Lower lobe of right lung (tissue), 2 donors: ENCODE measurements around the gene RPTOR. TPM values are rescaled to one million over a fixed set of nuclear protein-coding genes. Genes with fewer than 3 reads are reported as not detected.

Experiments used
- ATAC-seq, 2 donors: fragments of 200-7000 bp; cut with Tn5 transposase; one replicate each; pipeline ENCODE4 v1.9.1; 2020 to 2022; ENCODE audit warnings: mild to moderate bottlenecking in 2 of 2, moderate library complexity in 2 of 2
- DNase-seq: peaks from one replicate; pipeline ENCODE4 v3.0.0-alpha.2; 2020
- H3K27ac ChIP-seq: fragments of 200-600 bp; one replicate; pipeline ENCODE4 v1.8.0; 2022
- H3K27me3 ChIP-seq: fragments of 200-600 bp; one replicate; pipeline ENCODE4 v1.8.0; 2022; ENCODE audit warnings: low read depth
- H3K36me3 ChIP-seq: fragments of 200-600 bp; one replicate; pipeline ENCODE4 v1.8.0; 2022; ENCODE audit warnings: mild to moderate bottlenecking
- H3K4me1 ChIP-seq: fragments of 200-600 bp; one replicate; pipeline ENCODE4 v1.8.0; 2022
- H3K4me3 ChIP-seq: fragments of 200-600 bp; one replicate; pipeline ENCODE4 v1.8.0; 2022; ENCODE audit warnings: mild to moderate bottlenecking
- H3K9me3 ChIP-seq: fragments of 200-600 bp; one replicate; pipeline ENCODE4 v1.8.0; 2022
- intact Hi-C: fragments of 100-400 bp; cut with DNase I; formaldehyde crosslinking; loops from one replicate; pipeline ENCODE4 v1.11.0; 2022
- total RNA-seq: library from RNA; stranded (reverse); fragmentation: NEBNext Ultra II Directional; extraction: Animal tissue kit (Norgen Biotek cat#: 25700); gene quantifications from one replicate; pipeline ENCODE4 v1.2.1, GENCODE V29; 2021
- TF ChIP-seq, protein P1 (sequence below): fragments of 200-600 bp; IDR thresholded peaks from one replicate; pipeline ENCODE4 v1.8.0; 2022; ENCODE audit warnings: antibody characterized with exemption, mild to moderate bottlenecking
- donor health status: DM: no; HTN: yes; CAD: no; lungs with severe emphysema.

Gene RPTOR
- total RNA-seq, 1 donor from 2014 or later = 34.0 TPM

DNA sequence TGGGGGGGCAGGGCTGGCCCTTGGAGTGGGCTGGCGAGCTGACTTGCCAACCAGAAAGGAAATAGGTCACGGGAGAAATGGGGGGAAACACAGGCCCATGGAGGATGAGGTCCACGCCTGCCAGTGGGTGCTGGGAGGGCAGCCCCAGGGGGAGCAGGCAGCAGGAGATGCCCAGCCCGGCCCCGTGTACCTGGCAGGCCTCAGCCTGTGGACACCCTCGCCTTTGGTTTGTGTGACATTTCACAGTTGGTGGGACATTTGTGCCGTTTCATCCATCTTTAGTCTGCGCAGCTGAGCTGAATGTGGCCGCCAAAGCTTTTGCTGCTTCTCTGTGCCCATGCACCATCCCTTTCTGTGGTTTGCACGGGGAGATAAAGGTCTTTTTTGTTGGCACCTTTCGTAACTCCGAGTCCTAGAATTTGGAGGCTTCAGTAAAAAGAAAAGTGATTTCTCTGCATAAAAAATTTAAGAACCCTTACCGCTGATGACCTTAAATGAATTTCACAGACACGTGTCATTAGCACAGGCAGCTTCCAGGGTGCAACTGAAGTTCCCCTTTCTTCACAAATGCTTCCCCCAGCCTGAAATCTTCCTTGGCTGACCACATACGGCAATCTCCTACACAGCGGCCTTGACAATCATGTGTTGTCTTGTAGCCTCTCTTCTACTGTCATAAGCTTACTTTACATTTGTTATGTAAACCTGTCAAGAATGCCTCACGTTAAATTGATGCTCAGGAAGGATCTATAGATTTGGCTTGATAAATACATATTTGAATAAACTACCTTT lies 193.6 kb downstream of the RPTOR start:
- TF ChIP-seq, protein P1, sequence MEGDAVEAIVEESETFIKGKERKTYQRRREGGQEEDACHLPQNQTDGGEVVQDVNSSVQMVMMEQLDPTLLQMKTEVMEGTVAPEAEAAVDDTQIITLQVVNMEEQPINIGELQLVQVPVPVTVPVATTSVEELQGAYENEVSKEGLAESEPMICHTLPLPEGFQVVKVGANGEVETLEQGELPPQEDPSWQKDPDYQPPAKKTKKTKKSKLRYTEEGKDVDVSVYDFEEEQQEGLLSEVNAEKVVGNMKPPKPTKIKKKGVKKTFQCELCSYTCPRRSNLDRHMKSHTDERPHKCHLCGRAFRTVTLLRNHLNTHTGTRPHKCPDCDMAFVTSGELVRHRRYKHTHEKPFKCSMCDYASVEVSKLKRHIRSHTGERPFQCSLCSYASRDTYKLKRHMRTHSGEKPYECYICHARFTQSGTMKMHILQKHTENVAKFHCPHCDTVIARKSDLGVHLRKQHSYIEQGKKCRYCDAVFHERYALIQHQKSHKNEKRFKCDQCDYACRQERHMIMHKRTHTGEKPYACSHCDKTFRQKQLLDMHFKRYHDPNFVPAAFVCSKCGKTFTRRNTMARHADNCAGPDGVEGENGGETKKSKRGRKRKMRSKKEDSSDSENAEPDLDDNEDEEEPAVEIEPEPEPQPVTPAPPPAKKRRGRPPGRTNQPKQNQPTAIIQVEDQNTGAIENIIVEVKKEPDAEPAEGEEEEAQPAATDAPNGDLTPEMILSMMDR = no peak
- Histone ChIP-seq H3K36me3 (no peaks in the 10 kb centered on the region), H3K9me3 (no peaks in the 10 kb centered on the region), H3K27me3 (no peaks in the 10 kb centered on the region), H3K27ac (no peak overlapping the region), H3K4me1 (peaks cover 10% of the 10 kb centered on the region), H3K4me3 (no peak overlapping the region)
- intact Hi-C loops = no loop called here
- ATAC-seq = peak; percentile 67 to 74
- no peak for DNase-seq

DNA sequence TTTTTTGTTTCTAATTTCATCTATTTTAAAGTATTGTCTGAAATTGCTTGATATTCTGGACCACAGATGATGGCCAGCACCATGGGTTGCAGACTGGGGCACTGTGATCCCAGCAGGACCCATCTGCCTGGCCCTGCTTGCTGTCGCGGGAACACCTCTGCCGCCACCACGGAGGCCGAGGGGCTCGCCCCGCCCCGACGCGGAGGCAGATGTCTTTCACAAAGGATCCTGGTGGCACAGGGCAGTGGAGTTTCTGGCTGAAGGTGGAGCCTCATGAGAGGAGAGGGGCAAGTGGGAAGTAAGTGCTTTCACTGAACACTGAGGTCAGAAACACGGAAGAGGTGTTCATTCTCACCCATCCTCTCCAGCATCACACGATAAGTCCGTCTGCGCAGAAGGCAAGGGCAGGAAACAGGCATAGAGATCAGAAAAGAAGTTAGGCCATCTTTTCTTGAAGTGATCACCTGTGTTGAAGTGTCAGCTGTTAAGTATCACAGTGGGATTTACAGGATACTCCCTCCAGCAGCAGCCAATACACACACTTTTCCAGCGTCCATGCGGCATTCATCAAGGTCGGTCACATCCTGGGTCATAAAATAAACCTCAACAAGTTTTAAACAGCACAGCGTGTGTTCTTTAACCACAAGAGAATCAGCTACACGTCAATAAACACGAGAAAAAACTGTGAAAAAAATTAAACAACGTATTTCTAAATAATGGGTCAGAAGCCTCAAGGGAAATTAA lies 194.5 kb downstream of the RPTOR start:
- ATAC-seq (no peak), DNase-seq (no peak)
- H3K36me3 ChIP-seq = no peaks in the 10 kb centered on the region
- no peak overlapping the region for H3K4me3 ChIP-seq
- TF ChIP-seq, protein P1 = no peak
- intact Hi-C loops = no loop called here
- no peak overlapping the region for H3K27ac ChIP-seq
- peaks cover 10% of the 10 kb centered on the region for H3K4me1 ChIP-seq
- no peaks in the 10 kb centered on the region for H3K9me3 ChIP-seq
- H3K27me3 ChIP-seq = no peaks in the 10 kb centered on the region

DNA sequence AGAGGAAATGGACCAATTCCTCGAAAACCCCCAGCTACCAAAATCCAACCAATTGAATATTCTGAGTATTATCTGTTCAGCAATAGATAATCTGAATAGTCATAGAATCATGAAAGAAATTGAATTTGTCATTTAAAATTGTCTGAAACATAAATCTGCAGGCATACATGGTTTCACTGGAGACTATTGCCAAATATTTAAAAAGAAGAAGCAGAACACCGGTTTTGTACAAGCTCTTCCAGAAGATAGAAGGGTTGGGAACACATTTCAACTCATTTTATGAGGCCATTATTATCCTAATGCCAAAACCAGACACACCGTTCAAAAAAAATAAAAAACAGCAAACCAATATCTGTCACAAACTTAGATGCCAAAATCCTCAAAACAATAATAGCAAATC lies 195.5 kb downstream of the RPTOR start:
- DNase-seq (no peak), ATAC-seq (no peak)
- Histone ChIP-seq H3K27me3 (no peaks in the 10 kb centered on the region), H3K4me3 (no peak overlapping the region), H3K36me3 (no peaks in the 10 kb centered on the region), H3K27ac (no peak overlapping the region), H3K9me3 (no peaks in the 10 kb centered on the region), H3K4me1 (peaks cover 10% of the 10 kb centered on the region)
- intact Hi-C loops = no loop called here
- TF ChIP-seq, protein P1 = no peak

DNA sequence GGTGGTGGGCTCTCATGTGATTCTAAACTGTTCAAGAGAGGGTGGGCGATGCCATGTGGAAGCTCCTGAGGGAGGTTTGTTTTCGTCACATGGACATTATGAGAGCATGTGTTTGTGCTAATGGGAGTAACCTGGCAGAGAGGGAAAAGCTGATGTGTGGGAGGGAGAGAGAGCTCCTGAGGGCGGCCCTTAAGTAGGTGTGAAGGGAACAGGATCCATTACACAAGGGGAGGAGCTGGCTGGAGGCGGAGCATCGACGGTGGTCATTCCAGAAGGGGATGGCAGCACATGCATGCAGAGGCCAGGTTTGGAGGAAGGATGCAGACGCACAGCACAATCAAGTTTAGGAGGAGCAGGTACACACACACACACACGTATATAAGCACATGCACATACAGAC lies 197.5 kb downstream of the RPTOR start:
- no peak for ATAC-seq
- H3K9me3 ChIP-seq = no peaks in the 10 kb centered on the region
- H3K4me3 ChIP-seq = no peak overlapping the region
- TF ChIP-seq, protein P1 = no peak
- peaks cover 8% of the 10 kb centered on the region for H3K4me1 ChIP-seq
- no peak overlapping the region for H3K27ac ChIP-seq
- no peaks in the 10 kb centered on the region for H3K27me3 ChIP-seq
- DNase-seq = no peak
- intact Hi-C loops = no loop called here
- no peaks in the 10 kb centered on the region for H3K36me3 ChIP-seq

DNA sequence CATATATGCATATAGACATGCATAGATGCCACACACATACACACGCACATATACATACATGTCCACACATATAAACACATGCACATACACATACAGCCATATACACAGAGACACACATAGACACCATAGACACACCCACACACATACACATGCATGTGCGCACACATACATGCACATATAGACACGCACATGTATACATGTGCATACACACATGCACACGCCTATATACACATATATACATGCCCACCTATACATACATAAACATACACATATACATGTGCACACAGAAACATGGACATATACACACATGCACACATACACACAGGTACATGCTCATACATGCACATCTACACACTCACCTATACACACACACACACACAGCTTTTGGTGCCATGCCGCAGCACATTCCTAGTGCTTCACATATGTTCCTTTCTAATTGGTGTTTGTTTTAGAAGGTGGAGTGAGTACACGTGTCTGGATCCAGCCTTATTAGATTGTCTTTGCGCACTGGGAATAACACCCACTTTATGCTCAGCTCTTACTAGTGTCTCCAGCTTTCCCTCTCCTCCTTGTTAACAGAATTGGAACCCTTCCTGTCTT lies 198.0 kb downstream of the RPTOR start:
- ATAC-seq (peak; percentile 25 to 40), DNase-seq (no peak)
- Histone ChIP-seq H3K27ac (no peak overlapping the region), H3K36me3 (no peaks in the 10 kb centered on the region), H3K9me3 (no peaks in the 10 kb centered on the region), H3K4me1 (peaks cover 5% of the 10 kb centered on the region), H3K27me3 (no peaks in the 10 kb centered on the region), H3K4me3 (no peak overlapping the region)
- TF ChIP-seq, protein P1 = no peak
- intact Hi-C loops = no loop called here
